Small intestine (tissue), 7 donors: ENCODE data around the gene RBP5. TPM values are rescaled to one million over a fixed set of nuclear protein-coding genes. Genes with fewer than 3 reads are reported as not detected.

Experiments used
- DNase-seq, 2 donors: peaks; one replicate each; pipeline versions ENCODE4 v3.0.0 to v3.0.0-alpha.2; 2013
- FAIRE-seq: peaks from 2 replicates; lab custom pipeline; 2012; peaks lifted over from hg19 to GRCh38; lab: Jason Lieb, UNC
- H3K27ac ChIP-seq, 3 donors: one replicate each; pipeline ENCODE4 v1.5.1; 2013; ENCODE audit warnings: low read length in 2 of 3, mild to moderate bottlenecking in 2 of 3, control low read depth in 1 of 3, inconsistent platforms in 1 of 3, low read depth in 1 of 3, moderate library complexity in 1 of 3
- H3K27me3 ChIP-seq, 3 donors: one replicate each; pipeline ENCODE4 v1.6.1; 2013; ENCODE audit warnings: low read length in 3 of 3, inconsistent platforms in 1 of 3; ENCODE audit not compliant: control insufficient read depth in 3 of 3, insufficient read depth in 3 of 3
- H3K36me3 ChIP-seq, 3 donors: one replicate each; pipeline ENCODE4 v1.6.1; 2013; ENCODE audit warnings: low read length in 3 of 3, inconsistent platforms in 1 of 3, low read depth in 1 of 3, mild to moderate bottlenecking in 1 of 3, moderate library complexity in 1 of 3; ENCODE audit not compliant: control insufficient read depth in 3 of 3, insufficient read depth in 2 of 3
- H3K4me1 ChIP-seq, 3 donors: one replicate each; pipeline ENCODE4 v1.6.1; 2013; ENCODE audit warnings: low read length in 2 of 3, inconsistent platforms in 1 of 3, low read depth in 1 of 3, mild to moderate bottlenecking in 1 of 3, moderate library complexity in 1 of 3; ENCODE audit not compliant: control insufficient read depth in 3 of 3, insufficient read depth in 2 of 3
- H3K4me3 ChIP-seq, 3 donors: one replicate each; pipeline ENCODE4 v1.5.1; 2013; ENCODE audit warnings: low read length in 3 of 3, control low read depth in 1 of 3, inconsistent platforms in 1 of 3, low read depth in 1 of 3, mild to moderate bottlenecking in 1 of 3, moderate library complexity in 1 of 3
- H3K9me3 ChIP-seq, 2 donors: one replicate each; pipeline ENCODE4 v1.6.1; 2013; ENCODE audit warnings: low read depth in 1 of 2, low read length in 1 of 2; ENCODE audit not compliant: control insufficient read depth in 2 of 2, insufficient read depth in 1 of 2
- WGBS, 3 donors: extraction: QIAGEN DNeasy Blood & Tissue Kit; methylation state at CpG; one replicate each; pipeline ENCODE4 v1.1.7; 2013; 5-methylcytosine and 5-hydroxymethylcytosine counted together
- polyA plus RNA-seq, 4 donors: library from polyadenylated mRNA; stranded (reverse) in 3 of 4; unstranded in 1 of 4; fragments of 200-250 nt in 3 of 4; fragments of 120-200 nt in 1 of 4; gene quantifications; one replicate each; pipeline versions ENCODE4 v1.2.1 to v1.2.3, GENCODE V29; 2013
- donor health status: healthy with polysubstance abuse.
- donor health status: control.
- donor health status: control.
- donor health status: Bipolar disorder and iron deficiency.
- donor health status: healthy.

Gene RBP5
- polyA plus RNA-seq, 4 donors, result 0.67 to 19.0 (median 7.8) TPM

DNA sequence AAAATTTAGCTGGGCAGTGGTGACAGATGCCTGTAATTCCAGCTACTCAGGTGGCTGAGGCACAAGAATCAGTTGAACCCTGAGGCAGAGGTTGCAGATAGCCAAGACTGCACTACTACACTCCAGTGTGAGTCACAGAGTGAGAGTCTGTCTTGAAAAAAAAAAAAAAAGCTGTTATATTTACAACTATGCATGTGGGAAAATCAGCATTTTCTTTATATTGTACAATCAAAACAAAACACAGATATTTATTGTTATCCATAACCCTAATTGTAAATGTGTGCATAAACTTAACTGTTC lies 48.9 kb downstream of the RBP5 start:
- H3K27ac ChIP-seq, result peak overlapping the region in 1 of 3 donors; percentile 67
- no peaks in the 10 kb centered on the region for H3K9me3 ChIP-seq
- FAIRE-seq (no peak), DNase-seq (no peak)
- H3K27me3 ChIP-seq, result peaks cover 0 to 4% (median 0%) of the 10 kb centered on the region in 3 donors
- H3K4me1 ChIP-seq, result no peaks in the 10 kb centered on the region
- H3K36me3 ChIP-seq, result peaks cover 0 to 10% (median 0%) of the 10 kb centered on the region in 3 donors
- no peak overlapping the region for H3K4me3 ChIP-seq

DNA sequence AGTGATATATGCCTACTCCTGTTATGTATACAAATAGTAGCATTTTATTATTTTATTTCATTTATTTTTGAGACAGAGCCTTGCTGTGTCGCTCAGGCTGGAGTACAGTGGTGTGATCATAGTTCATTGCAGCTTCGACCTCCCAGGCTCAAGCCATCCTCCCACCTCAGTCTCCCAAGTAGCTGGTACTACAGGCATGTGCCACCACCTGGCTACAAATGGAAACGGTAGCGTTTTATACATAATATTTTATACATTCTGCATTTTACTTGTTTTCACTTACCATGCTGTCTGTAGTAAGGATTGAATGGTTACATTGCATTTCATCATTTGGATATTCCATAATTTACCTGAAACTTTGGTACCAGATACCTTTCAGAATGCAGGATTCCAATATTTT lies 50.5 kb downstream of the RBP5 start:
- H3K9me3 ChIP-seq, result no peaks in the 10 kb centered on the region
- no peak for FAIRE-seq
- peaks cover 0 to 10% (median 0%) of the 10 kb centered on the region in 3 donors for H3K36me3 ChIP-seq
- H3K4me3 ChIP-seq, result no peak overlapping the region
- H3K27ac ChIP-seq, result no peak overlapping the region
- DNase-seq, result no peak
- no peaks in the 10 kb centered on the region for H3K4me1 ChIP-seq
- WGBS, 3 donors, result 26 to 59% (median 39%) methylated on average over 4 of the region's 4 CpGs
- peaks cover 0 to 4% (median 0%) of the 10 kb centered on the region in 3 donors for H3K27me3 ChIP-seq

DNA sequence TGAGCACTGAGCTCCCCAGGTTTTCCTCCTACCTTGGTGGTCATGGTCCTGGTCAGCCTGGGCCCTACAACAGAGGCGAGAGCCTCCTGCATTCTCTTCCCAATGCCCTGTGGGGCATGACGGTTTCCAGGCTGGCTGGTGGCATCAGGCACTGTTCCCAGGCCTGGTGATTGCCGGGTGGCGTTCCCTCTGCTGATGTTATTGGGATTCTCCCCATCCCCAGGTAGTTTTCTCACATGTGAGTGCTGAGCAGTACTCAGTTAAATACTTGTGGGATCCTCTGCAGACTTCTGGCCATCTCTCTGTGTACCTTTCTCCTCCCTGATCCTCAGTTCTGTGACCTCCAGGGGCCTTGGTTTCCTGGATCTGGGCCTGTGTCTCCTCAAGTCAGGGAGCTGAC lies 52.2 kb downstream of the RBP5 start:
- 85 to 92% (median 91%) methylated on average over 4 of the region's 4 CpGs for WGBS, 3 donors
- Histone ChIP-seq H3K36me3 (peaks cover 0 to 6% (median 0%) of the 10 kb centered on the region in 3 donors), H3K27me3 (peaks cover 0 to 4% (median 0%) of the 10 kb centered on the region in 3 donors), H3K4me3 (no peak overlapping the region), H3K4me1 (no peaks in the 10 kb centered on the region), H3K9me3 (no peaks in the 10 kb centered on the region), H3K27ac (no peak overlapping the region)
- no peak for FAIRE-seq
- DNase-seq, result no peak

DNA sequence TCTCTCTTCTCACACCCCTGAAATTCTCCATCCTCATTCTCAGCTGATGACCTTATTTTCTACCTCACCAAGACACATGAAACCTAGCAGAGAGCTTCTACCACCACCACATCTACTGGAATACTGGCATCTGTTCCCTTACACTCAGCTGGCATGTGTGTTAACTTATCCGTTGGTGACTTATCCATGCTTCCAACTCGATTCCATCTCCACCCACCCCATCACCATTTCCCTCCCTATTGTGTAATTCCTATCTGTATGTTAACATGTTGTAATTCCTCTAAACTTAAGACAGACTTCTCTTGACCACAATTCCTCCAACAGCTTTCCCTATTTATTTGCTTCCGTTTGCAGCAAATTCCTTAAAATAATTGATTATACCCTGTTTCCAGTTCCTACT lies 52.8 kb downstream of the RBP5 start:
- no peaks in the 10 kb centered on the region for H3K9me3 ChIP-seq
- FAIRE-seq (no peak), DNase-seq (no peak)
- H3K36me3 ChIP-seq, result peaks cover 0 to 4% (median 0%) of the 10 kb centered on the region in 3 donors
- 62 to 64% (median 64%) methylated on average over 3 of the region's 3 CpGs for WGBS, 3 donors
- H3K4me3 ChIP-seq, result no peak overlapping the region
- H3K27me3 ChIP-seq, result peaks cover 0 to 4% (median 0%) of the 10 kb centered on the region in 3 donors
- no peaks in the 10 kb centered on the region for H3K4me1 ChIP-seq
- H3K27ac ChIP-seq, result no peak overlapping the region

DNA sequence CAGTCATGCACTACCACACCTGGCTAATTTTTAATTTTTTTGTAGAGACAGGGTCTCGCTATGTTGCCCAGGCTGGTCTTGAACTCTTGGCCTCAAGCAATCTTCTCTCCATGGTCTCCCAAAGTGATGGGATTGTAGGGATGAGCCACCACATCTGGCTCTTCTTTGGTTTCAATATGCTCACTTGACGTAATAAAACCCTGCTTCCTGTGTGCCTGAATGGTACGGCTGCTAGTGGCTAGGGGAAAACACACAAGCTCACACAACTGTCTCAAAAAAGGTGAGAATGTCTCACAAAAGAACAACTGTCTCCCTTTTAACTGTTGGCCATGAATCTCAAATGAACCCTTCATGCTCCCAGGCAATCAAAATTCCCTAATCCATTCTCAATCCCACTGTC lies 53.2 kb downstream of the RBP5 start:
- WGBS, 3 donors, result 72 to 83% (median 74%) methylated on average over 3 of the region's 3 CpGs
- no peak for DNase-seq
- peaks cover 0 to 4% (median 0%) of the 10 kb centered on the region in 3 donors for H3K27me3 ChIP-seq
- FAIRE-seq, result no peak
- H3K27ac ChIP-seq, result no peak overlapping the region
- H3K4me3 ChIP-seq, result no peak overlapping the region
- H3K4me1 ChIP-seq, result no peaks in the 10 kb centered on the region
- H3K36me3 ChIP-seq, result no peaks in the 10 kb centered on the region
- H3K9me3 ChIP-seq, result no peaks in the 10 kb centered on the region

DNA sequence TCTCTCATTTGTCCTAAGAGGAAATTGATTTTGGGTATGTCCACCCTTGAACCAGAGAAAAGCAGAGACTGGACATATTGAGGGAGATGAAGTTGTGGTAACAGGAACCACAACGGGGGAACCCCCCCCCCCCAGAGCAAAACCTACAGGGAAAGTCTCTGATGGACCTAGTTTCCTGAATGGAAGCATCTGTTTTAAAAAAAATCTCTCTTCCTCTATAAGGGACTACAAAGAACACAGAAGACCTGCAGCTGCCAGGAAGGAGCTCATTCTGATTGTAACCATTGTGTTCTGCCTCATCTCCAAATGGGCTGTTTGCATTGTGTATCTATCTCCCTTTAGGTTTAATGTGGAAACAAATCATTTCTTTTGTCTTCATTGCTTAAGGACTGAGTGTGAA lies 54.7 kb downstream of the RBP5 start:
- H3K27ac ChIP-seq, result no peak overlapping the region
- DNase-seq (no peak), FAIRE-seq (no peak)
- peaks cover 0 to 4% (median 0%) of the 10 kb centered on the region in 3 donors for H3K27me3 ChIP-seq
- no peak overlapping the region for H3K4me3 ChIP-seq
- whole genome bisulfite sequencing, 3 donors, result 25 to 71% (median 42%) methylated on average over 1 of the region's 1 CpG
- H3K4me1 ChIP-seq, result peaks cover 0 to 4% (median 0%) of the 10 kb centered on the region in 3 donors
- no peaks in the 10 kb centered on the region for H3K36me3 ChIP-seq
- H3K9me3 ChIP-seq, result no peaks in the 10 kb centered on the region

Other genes starting within 250 kb of the RBP5 start
- gene LRRC23, start 224.1 kb downstream of the RBP5 start, polyA plus RNA-seq, result 1 to 10 TPM; 3.6 to 8.2 (median 4.7) TPM
- gene ENO2, start 214.3 kb downstream of the RBP5 start, polyA plus RNA-seq, result 10 to 100 TPM in 1 of 4 donors, 1 to 10 TPM in 2, under 1 TPM in 1; 0.67 to 19.1 (median 3.1) TPM
- 10 to 100 TPM; 34.0 to 63.3 (median 46.2) TPM for gene ATN1, start 200.9 kb downstream of the RBP5 start, polyA plus RNA-seq
- gene RNU7-1, start 185.1 kb downstream of the RBP5 start, polyA plus RNA-seq, result not detected
- gene C12orf57, start 184.9 kb downstream of the RBP5 start, polyA plus RNA-seq, result 100 to 1,000 TPM; 119 to 379 (median 273) TPM
- 10 to 100 TPM; 37.4 to 81.1 (median 58.7) TPM for gene PTPN6, start 177.5 kb downstream of the RBP5 start, polyA plus RNA-seq
- gene PHB2, start 158.2 kb downstream of the RBP5 start, polyA plus RNA-seq, result 100 to 1,000 TPM; 165 to 311 (median 212) TPM
- 10 to 100 TPM; 12.3 to 39.3 (median 23.2) TPM for gene EMG1, start 158.0 kb downstream of the RBP5 start, polyA plus RNA-seq
- gene LPCAT3, start 110.4 kb downstream of the RBP5 start, polyA plus RNA-seq, result 10 to 100 TPM; 67.8 to 95.9 (median 77.3) TPM
- gene C1S, start 68.2 kb downstream of the RBP5 start, polyA plus RNA-seq, result 100 to 1,000 TPM in 1 of 4 donors, 10 to 100 TPM in 2, 1 to 10 TPM in 1; 4.7 to 196 (median 35.0) TPM
- gene C1R, start 36.4 kb downstream of the RBP5 start, polyA plus RNA-seq, result 100 to 1,000 TPM in 1 of 4 donors, 10 to 100 TPM in 2, 1 to 10 TPM in 1; 4.5 to 254 (median 22.9) TPM
- 10 to 100 TPM in 3 of 4 donors, 1 to 10 TPM in 1; 10.0 to 77.1 (median 22.1) TPM for gene C1RL, start 19.7 kb downstream of the RBP5 start, polyA plus RNA-seq
- 10 to 100 TPM in 3 of 4 donors, 1 to 10 TPM in 1; 6.5 to 61.6 (median 13.8) TPM for gene CLSTN3, start 1.5 kb upstream of the RBP5 start, polyA plus RNA-seq
- gene PEX5, start 60.8 kb upstream of the RBP5 start, polyA plus RNA-seq, result 10 to 100 TPM; 17.8 to 40.3 (median 28.2) TPM
- gene ACSM4, start 175.2 kb upstream of the RBP5 start, polyA plus RNA-seq, result not detected